SKM-1 (cell line): ENCODE results near the gene SIX1.

ENCODE experiments used
- DNase-seq: peaks from one replicate; lab custom pipeline; 2025; ENCODE audit not compliant: unreplicated experiment; lab: John Stamatoyannopoulos, UW

Gene SIX1

GRCh38 chr14:60643141-60643462, 6.2 kb downstream of the SIX1 start:
- no peak for DNase-seq

- DNase-seq = no peak
Measured at GRCh38 chr14:60642270-60643140, 6.8 kb downstream of the SIX1 start.

- no peak for DNase-seq
Measured at GRCh38 chr14:60641742-60642269, 7.5 kb downstream of the SIX1 start.

- no peak for DNase-seq
Measured at GRCh38 chr14:60640859-60641741, 8.2 kb downstream of the SIX1 start.

GRCh38 chr14:60639674-60640073, 9.6 kb downstream of the SIX1 start:
- no peak for DNase-seq

GRCh38 chr14:60637479-60638315, 11.6 kb downstream of the SIX1 start:
- DNase-seq = no peak

GRCh38 chr14:60636879-60637478, 12.3 kb downstream of the SIX1 start:
- DNase-seq = no peak

GRCh38 chr14:60634153-60634552, 15.1 kb downstream of the SIX1 start:
- DNase-seq = no peak

- DNase-seq = no peak
Measured at GRCh38 chr14:60632777-60633176, 16.5 kb downstream of the SIX1 start.

- no peak for DNase-seq
Measured at GRCh38 chr14:60632257-60632656, 17.0 kb downstream of the SIX1 start.

- no peak for DNase-seq
Measured at GRCh38 chr14:60631842-60632241, 17.4 kb downstream of the SIX1 start.

DNA sequence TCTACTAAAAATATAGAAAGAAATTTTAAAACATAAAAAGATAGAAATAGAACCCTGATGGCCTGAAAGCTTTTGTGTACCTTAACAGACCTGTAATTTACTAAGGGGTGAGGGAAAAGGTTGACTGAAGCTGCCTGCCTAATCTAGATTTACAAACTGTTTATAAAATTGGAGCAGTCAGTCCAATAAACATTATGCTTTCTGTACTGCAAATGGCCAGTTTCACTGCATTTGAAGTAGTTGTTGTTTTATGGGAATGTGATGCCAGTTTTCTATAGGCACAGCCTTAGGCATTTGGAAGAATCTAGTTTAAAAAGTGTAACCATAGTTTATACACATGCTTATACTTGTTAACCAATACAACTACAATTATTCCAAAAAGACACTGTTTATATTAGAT, 19.1 kb downstream of the SIX1 start:
- DNase-seq = no peak

- DNase-seq = no peak
Measured at GRCh38 chr14:60628892-60629291, 20.4 kb downstream of the SIX1 start.

GRCh38 chr14:60622917-60623257, 26.4 kb downstream of the SIX1 start:
- no peak for DNase-seq

DNA sequence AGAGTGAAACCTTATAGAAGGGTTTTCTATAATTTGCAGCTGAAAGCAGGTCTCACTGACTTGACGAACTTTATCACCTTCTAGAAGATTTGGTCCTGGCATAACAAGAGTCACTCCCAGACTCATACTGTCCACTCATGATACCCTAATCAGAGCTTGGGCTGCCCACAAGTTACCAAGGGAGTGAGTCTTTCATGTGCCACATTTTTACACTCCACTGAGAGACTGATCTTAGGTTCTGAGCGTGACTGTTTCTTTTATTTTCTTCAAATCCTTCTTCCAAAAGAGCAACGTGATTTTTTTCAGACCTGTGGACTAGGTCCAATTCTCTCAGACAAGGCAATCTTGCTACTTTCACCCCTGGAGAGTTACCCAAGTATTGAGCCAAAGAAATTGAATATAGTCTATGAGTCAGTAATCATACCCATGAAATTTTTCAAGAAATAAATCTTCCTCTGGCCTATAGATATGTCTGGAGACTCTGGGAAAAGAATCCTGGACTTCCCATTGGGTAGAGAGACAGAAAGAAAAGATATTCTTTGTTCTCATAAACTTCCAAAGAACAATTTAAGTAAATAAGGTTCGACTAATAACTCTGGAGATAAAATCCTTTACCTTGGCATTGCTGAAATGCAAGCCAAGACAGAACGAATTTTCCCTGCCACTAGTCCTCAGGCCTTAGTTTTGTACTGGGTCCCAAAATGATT, 26.9 kb downstream of the SIX1 start:
- DNase-seq = no peak

GRCh38 chr14:60621386-60621785, 27.9 kb downstream of the SIX1 start:
- DNase-seq = no peak

GRCh38 chr14:60618241-60618640, 31.0 kb downstream of the SIX1 start:
- no peak for DNase-seq

DNA sequence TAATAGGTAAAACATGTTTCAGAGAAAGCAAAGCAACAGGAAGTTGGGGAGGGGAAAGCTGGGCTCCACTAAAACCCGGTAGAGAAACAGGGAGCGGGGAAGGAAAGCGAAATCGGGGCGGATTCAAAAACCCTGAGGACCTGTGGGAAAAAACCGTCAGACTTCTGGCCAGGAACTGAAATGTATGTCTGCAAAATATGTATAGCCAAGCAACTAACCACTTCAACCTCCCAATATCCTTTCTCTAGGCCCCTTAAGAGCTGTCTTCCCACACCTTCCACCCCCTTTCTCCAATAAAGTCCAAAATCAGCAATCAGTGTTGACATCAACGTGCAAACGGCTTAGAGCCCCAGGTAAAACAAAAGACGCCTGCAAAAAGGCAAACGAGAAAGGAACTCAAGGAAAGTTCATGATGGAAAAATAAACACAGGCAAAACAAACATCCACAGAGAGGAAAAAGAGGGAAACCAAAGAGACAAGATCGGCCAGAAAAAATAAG, 32.8 kb downstream of the SIX1 start:
- DNase-seq = no peak

GRCh38 chr14:60602291-60602690, 47.0 kb downstream of the SIX1 start:
- no peak for DNase-seq

DNA sequence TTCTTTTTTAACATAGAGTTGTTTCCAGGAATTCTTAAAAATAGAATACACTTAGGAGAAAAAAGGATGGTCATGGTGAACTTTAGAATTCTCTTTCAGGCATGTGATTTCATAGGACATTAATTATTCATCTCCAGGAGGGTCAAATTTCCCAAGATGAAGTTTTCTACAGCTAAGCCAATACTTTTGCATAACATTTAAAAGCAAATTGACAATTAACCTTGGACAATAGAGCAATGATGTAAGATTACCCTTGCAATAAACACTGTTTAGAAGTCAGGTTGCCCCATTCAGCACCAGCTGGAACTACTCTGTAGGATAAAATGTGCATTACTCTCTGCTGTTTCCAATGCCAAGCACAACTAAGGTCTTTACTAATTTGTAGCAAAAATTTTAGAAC, 49.5 kb downstream of the SIX1 start:
- DNase-seq = no peak
